Measurements from ENCODE around the gene DNER.

Gene DNER

DNA sequence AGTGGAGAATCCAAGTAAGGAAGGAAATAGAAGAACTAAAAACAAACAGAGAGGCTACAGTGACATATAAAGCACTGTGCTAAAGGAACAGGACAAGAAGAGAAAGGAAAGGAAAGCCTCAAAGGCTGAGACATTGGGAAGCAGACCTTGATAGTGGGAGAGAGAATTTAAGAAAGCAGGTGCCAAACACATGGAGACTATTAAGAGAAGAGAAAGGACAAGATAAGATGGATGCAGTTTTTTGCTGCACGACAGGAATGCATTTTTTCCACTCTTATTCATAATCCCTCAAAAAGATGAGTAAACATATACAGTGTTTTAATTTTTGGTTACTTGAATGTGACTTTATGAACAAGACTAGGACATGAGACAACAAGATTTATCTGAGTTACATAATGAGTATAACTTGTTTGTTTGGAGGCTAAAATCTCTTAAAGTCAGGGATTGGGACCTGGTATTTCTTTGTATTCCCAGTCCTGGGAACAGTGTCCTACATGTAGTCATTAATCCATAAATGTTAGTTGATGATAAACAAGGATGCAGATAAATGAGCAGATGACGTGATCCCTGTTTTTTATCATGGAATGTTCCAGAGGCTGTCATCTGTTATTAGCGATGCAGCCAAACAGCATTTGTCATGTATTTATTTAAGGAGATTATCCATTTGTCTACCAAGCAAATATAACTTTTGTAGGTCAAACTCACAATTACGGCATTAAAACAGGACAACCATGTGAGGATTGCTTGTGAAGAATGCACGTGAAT lies 141.7 kb downstream of the DNER start:
- Histone ChIP-seq H3K4me1 (ENCODE audit: control insufficient read depth in 1 of 2, insufficient read depth in 1 of 2, low read depth in 1 of 2, low read length in 1 of 2) (no peaks in the 10 kb centered on the region), H3K27ac (no peak overlapping the region), H3K27me3 (peaks cover 4% of the 10 kb centered on the region), H3K9me3 (no peaks in the 10 kb centered on the region), H3K4me3 (ENCODE audit: low read depth in 1 of 2, low read length in 1 of 2) (no peak overlapping the region), H3K36me3 (no peaks in the 10 kb centered on the region)
- TF ChIP-seq, protein P1, sequence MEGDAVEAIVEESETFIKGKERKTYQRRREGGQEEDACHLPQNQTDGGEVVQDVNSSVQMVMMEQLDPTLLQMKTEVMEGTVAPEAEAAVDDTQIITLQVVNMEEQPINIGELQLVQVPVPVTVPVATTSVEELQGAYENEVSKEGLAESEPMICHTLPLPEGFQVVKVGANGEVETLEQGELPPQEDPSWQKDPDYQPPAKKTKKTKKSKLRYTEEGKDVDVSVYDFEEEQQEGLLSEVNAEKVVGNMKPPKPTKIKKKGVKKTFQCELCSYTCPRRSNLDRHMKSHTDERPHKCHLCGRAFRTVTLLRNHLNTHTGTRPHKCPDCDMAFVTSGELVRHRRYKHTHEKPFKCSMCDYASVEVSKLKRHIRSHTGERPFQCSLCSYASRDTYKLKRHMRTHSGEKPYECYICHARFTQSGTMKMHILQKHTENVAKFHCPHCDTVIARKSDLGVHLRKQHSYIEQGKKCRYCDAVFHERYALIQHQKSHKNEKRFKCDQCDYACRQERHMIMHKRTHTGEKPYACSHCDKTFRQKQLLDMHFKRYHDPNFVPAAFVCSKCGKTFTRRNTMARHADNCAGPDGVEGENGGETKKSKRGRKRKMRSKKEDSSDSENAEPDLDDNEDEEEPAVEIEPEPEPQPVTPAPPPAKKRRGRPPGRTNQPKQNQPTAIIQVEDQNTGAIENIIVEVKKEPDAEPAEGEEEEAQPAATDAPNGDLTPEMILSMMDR (IDR thresholded peaks at IDR 0.05): no peak

DNA sequence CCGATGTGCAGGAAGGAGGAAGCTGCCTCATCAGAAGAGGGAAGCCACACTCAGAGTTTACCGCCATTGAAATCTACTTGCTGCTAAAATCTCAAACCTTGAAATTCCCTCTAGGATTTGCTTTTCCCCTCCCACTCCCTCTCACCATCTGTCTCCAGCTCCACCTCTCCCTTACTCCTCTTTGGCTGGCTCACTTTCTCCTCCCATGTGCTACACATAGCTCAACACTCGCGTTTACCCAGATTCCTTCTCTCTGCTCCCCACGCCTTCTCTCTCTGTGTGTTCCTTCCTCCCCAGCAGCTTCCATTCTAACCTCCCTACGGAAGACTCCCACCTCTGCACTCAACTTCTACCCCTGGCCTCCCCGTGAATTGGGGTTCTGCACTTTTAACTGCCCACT lies 143.1 kb downstream of the DNER start:
- H3K9me3 ChIP-seq: no peaks in the 10 kb centered on the region
- no peaks in the 10 kb centered on the region for H3K36me3 ChIP-seq
- no peak overlapping the region for H3K27ac ChIP-seq
- no peak overlapping the region for H3K4me3 ChIP-seq (ENCODE audit: low read depth in 1 of 2, low read length in 1 of 2)
- TF ChIP-seq, protein P1 (IDR thresholded peaks at IDR 0.05): no peak
- H3K4me1 ChIP-seq (ENCODE audit: control insufficient read depth in 1 of 2, insufficient read depth in 1 of 2, low read depth in 1 of 2, low read length in 1 of 2): no peaks in the 10 kb centered on the region
- H3K27me3 ChIP-seq: no peaks in the 10 kb centered on the region

DNA sequence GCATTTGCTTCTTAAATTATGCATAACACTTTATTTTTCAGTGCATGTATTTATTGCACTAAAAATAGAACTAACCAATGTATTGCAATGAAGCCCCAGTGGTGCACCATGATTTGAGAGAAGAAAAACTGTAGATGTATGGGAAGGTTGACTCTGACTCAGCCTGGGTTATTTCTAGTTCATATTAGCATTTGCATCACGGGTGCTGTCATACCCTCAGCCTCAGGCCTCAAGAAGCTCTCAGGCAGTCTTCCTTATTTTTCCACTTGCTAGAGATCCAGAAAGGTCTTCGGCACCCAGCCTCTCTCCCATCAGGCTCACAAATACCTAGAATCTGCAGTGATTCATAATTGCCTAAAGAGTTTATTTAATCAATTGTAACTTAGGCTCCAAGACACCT lies 148.0 kb downstream of the DNER start:
- H3K27me3 ChIP-seq: no peaks in the 10 kb centered on the region
- TF ChIP-seq, protein P1 (IDR thresholded peaks at IDR 0.05): no peak
- no peaks in the 10 kb centered on the region for H3K9me3 ChIP-seq
- no peaks in the 10 kb centered on the region for H3K36me3 ChIP-seq
- H3K4me3 ChIP-seq (ENCODE audit: low read depth in 1 of 2, low read length in 1 of 2): no peak overlapping the region
- no peak overlapping the region for H3K27ac ChIP-seq
- no peaks in the 10 kb centered on the region for H3K4me1 ChIP-seq (ENCODE audit: control insufficient read depth in 1 of 2, insufficient read depth in 1 of 2, low read depth in 1 of 2, low read length in 1 of 2)

GRCh38 chr2:229564300-229564907 lies 150.0 kb downstream of the DNER start:
- Histone ChIP-seq H3K9me3 (no peaks in the 10 kb centered on the region), H3K4me3 (ENCODE audit: low read depth in 1 of 2, low read length in 1 of 2) (no peak overlapping the region), H3K36me3 (no peaks in the 10 kb centered on the region), H3K27ac (no peak overlapping the region), H3K4me1 (ENCODE audit: control insufficient read depth in 1 of 2, insufficient read depth in 1 of 2, low read depth in 1 of 2, low read length in 1 of 2) (no peaks in the 10 kb centered on the region), H3K27me3 (no peaks in the 10 kb centered on the region)
- TF ChIP-seq, protein P1 (IDR thresholded peaks at IDR 0.05): no peak

DNA sequence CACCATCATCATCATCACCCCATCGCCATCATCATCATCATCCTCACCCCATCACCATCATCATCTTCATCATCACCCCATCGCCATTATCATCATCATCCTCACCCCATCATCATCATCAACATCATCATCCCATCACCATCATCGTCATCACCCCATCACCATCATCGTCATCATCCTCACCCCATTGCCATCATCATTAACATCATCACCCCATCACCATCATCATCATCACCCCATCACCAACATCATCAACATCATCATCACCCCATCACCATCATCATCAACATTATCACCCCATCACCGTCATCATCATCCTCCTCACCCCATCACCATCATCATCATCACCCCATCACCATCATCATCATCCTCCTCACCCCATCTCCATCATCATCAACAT lies 151.0 kb downstream of the DNER start:
- no peaks in the 10 kb centered on the region for H3K4me1 ChIP-seq (ENCODE audit: control insufficient read depth in 1 of 2, insufficient read depth in 1 of 2, low read depth in 1 of 2, low read length in 1 of 2)
- TF ChIP-seq, protein P1 (IDR thresholded peaks at IDR 0.05): no peak
- H3K4me3 ChIP-seq (ENCODE audit: low read depth in 1 of 2, low read length in 1 of 2): no peak overlapping the region
- H3K27me3 ChIP-seq: no peaks in the 10 kb centered on the region
- H3K36me3 ChIP-seq: no peaks in the 10 kb centered on the region
- no peak overlapping the region for H3K27ac ChIP-seq
- no peaks in the 10 kb centered on the region for H3K9me3 ChIP-seq

Measured in neutrophil (primary cell).